HG03103 (cell line): ENCODE results near the gene CELSR1.
"Not testable (repeated sequence)": the region's sequence is repeated elsewhere in the genome, so short reads cannot be mapped to it uniquely, and the experiment has no call there.

Source experiments
- ATAC-seq: cut with Tn5 transposase; IDR thresholded peaks from one replicate; pipeline ENCODE4 v1.9.1; 2021; ENCODE audit warnings: low read depth; ENCODE audit not compliant: unreplicated experiment

The CELSR1 gene

DNA sequence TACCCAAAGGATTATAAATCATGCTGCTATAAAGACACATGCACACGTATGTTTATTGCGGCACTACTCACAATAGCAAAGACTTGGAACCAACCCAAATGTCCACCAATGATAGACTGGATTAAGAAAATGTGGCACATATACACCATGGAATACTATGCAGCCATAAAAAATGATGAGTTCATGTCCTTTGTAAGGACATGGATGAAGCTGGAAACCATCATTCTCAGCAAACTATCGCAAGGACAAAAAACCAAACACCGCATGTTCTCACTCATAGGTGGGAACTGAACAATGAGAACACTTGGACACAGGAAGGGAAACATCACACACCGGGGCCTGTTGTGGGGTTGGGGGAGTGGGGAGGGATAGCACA lies 21.3 kb downstream of the CELSR1 start:
- not testable (repeated sequence) for ATAC-seq

- no peak for ATAC-seq
Measured at GRCh38 chr22:46515208-46516111, 22.0 kb downstream of the CELSR1 start.

DNA sequence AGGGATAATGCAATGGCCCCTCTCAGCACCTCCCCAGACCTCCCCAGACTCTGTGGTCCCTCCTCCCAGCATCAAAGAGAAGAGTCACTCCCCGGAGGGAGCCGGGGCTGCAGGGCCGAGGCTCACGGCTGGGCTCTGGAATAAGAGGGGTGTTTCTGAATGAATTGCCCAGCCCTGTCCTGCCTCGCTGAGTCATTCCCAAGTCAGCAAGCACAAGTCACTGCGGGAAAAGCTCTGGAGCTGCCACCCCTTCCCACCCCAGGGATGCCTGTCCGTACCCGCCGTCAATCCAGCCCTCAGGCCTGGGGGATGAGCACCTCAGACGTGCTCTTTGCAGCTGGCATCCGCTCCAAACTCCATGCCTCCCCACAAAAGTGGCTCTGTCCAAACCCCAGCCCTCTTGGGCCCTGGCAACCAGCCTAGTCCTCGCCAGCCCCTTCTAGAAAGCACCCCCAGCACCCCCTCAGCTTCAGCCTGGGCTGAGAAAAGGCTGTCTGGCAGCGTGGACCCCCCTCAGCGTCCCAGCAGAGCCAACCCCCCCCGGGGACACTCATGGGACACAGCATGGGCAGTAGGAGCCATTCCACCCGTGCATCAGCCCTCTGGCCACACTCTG lies 22.7 kb downstream of the CELSR1 start:
- no peak for ATAC-seq

- no peak for ATAC-seq
Measured at GRCh38 chr22:46513908-46514550, 23.4 kb downstream of the CELSR1 start.

DNA sequence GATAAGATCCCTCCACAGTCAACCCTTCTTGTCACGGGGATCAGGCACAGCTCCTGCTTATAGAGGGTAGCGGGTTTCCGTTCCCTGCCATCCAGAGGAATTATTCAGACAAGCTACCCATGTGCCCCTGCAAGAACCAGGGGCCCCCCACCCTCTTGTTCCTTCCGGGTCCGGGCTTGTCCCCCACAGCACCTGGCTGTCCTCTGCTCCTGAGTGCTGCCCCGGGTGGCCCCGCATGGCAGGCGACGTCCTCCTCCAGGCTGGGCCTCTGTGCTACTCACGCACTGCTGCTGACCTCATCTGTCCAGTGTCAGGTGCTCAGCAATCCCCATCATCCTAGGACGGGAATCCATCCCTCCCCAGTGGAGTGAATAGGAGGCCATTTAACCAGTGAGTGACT lies 24.7 kb downstream of the CELSR1 start:
- ATAC-seq = no peak

GRCh38 chr22:46512039-46512370 lies 25.4 kb downstream of the CELSR1 start:
- ATAC-seq = no peak

DNA sequence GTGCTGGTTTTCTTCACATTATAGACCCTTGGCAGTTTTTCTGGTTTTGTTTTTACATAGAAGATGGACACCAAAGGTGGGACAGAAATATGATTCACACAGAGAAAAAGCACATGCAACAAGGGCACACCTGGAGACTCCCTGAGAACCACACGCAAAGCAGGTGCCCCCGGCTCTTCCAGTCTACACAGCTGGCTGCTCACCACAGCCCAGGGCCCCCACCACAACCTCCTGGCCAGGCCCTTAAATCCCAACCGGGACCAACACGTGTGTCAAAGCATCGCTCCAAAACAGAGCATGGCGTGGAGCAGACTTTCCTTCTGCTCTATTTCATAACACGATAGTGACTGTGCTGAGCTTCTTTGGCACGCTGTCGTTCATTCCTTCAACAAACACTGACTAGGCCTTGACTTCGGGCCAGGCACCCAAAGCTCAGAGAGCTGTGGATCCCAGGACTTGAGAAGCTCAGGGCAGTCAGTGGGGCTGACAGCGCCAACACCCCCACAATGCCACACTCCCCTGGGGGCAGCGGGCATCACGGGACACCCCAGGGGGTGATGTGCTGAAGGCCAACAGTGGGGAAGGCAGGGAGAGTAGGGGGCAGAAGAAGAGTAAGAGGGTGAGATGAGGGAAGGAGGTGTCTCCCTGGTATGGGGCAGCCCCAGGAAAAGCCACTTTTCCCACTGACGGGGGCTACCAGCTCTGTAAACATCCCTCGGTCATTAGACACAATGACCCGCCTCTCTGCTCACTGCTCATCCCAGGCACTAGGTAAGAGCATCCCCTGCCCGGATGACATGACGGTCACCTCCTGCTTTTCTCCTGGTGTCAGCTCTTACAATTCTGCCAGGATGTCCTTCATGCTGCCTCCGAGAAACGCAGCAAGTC lies 26.0 kb downstream of the CELSR1 start:
- ATAC-seq = no peak

DNA sequence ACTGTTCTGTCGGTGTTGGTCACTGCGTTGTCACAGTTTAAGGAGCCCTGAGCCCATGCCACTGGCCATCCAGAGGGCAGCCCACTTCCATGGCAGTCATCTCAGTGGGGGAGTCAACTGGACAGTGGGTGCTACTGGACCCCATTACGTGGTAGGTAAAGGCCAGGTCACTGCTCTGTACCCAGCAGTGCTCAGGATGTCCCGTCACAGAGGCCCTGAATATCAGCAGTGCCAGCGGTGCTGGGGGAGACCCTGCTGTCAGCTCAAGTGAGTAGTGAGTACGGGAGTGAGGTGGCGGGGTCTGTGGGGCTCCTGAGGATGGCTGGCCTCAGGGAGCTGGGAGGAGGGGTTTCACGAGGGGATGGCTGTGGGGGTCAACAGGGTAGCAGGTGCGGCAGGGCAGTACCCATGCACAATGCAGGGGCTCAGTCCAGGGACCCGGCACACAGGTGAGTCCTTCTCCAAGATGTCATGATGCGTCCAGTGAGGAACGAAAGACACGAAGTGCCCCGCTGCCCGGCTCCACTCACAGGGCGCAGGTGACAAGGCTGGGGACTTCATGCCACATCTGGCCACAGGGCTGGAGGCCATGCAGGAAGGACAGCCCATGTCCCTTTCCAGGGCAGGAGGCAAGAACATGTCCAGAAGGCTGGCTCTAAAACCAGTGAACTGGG lies 27.9 kb downstream of the CELSR1 start:
- no peak for ATAC-seq

DNA sequence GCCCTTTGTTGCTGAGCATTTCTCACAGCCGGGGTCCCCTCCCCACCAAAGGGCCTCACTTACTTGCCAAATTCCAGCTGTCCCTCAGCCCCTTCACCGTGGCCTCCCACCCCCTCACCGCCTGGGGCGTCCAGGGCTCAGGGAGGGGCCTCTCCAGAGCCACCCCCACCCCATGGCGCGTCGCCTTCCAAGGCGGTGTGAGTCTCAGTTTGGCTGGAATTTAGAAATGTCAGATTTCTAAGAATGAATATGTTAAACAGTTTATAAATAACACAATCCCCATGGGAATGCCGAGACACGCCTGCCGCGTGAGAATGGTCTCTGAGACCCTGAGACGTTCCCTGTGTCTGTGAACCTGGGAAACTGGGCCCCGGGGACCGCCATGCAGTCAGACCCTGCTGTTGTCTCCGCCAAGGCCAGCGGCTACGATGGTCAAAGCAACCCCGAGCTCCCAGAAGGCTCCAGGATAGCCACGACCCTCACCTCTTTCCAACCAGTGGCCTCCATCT lies 28.9 kb downstream of the CELSR1 start:
- ATAC-seq = no peak

DNA sequence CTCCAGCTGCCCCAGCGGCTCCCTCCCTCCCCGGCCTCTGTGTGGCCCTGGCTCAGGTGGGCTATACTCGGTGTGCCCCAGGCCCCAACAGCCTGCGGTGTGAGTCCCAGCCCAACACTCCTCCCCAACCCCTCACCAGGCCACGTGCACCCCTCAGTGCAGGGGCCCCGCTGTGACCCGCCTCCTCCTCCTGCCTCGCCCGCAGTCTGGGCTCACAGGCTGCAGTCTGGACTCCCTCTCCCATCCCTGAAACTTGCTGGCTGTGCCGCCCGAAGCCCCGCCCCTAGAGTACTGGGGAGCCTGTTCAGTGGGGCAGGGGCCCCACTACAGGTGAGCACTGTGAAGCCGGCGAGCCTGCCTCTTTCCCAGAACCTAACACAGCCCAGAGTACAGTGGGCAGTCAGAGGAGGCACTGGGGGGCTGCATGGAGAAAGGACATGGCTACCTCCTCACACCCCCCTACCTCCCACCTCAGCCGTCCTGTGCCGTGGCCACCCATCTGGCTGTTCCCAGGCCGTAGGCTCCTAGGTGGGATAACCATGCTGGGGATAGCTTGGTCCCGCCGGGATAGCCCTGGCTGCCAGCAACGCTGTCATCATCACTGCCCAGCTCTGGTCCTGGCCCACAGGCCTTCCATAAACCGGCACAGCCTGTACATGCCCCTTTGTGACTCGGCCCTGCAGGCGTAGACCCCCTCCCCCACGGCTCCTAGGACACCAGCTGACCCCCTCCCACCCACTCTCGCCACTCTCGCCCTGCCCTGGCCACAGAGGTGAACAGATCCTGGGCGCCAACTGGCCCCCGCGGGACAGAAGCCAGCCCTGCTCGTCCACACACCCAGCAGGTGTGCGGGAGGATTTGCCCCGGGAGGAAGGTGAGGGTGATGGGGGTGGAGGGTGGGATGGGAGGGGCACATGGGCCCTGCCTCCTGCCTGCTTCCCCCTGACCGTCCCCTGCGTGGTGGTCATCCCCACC lies 29.7 kb downstream of the CELSR1 start:
- ATAC-seq = no peak

- no peak for ATAC-seq
Measured at GRCh38 chr22:46504584-46504983, 32.8 kb downstream of the CELSR1 start.

DNA sequence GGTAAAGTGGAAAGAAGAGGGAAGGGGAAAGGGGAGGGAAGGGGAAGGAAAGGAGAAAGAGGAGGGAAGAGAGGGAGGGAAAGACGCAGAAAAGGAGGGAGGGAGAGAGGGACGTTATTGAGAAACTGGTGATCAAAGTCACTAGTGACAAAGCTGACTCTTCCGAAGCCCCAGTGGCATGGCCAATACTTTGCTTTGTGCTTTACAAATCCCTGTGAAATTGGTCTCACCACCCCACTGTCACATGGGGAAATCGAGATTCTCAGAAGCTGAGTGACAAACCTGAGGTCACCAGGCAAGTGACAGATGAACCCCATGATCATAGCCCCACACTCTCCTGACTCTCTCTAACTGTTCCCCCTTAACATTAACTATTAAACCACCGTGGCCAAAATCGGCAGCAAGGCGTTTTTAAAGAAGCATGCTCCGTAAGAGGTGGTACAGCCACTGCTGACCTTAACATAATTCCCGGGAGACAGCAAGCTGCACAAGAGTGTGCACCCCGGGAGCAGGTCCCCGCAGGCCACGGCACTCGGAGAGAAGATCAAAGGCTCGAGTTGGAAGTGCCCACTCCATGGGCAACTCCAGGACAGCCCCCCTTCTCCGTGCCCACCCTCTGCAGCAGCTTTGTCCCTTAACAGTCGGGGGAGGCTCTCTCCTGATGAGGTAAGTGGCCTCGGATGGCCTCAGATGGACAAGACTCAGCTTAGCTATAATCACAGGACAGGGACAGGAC lies 34.8 kb downstream of the CELSR1 start:
- ATAC-seq = no peak

DNA sequence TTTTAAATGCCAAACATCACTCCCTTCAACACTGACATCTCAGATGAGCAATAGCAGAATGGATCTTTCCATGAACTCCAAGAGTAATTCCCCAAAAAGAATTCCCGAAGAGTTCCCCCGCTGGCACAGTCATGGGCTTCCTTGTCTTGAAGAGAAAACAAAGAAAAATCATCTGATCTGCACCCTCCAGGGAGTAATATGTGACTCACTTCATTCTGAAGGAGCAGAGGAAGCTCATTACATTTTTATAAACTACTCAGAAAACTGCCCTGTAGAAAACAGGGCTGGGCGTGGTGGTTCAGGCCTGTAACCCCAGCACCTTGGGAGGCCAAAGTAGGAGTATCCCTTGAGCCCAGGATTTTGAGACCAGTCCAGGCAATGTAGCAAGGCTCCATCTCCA lies 35.7 kb downstream of the CELSR1 start:
- ATAC-seq = no peak

DNA sequence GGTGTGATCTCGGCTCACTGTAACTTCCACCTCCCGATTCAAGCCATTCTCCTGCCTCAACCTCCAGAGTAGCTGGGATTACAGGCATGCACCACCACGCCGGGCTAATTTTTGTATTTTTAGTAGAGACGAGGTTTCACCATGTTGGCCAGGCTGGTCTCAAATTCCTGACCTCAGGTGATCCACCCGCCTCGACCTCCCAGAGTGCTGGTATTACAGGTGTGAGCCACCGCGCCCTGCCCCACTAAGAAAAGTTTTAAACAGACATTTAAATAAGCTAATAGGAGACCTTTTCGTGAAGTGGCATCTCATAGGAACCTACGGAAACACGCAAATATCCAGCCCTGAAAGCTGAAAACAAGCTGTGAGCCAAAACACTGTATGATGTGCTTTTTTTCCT lies 36.2 kb downstream of the CELSR1 start:
- ATAC-seq = not testable (repeated sequence)

- no peak for ATAC-seq
Measured at GRCh38 chr22:46500201-46500600, 37.2 kb downstream of the CELSR1 start.

DNA sequence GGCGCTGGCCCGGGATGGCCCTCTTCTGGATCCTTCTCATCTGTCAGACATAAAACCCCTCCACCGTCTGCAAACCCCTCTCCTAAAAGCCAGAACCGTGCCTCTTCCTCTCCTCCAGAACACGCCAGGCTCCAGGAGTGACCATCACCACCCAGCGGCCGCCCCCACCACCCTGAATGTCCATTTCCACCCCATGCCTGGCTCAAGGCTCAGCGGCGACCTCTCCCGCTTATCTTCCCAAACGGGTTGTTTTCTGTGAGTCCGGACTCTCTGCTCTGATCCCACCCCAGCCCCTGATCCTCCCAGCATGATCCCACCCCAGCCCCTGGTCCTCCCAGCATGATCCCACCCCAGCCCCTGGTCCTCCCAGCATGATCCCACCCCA lies 37.6 kb downstream of the CELSR1 start:
- ATAC-seq = no peak

DNA sequence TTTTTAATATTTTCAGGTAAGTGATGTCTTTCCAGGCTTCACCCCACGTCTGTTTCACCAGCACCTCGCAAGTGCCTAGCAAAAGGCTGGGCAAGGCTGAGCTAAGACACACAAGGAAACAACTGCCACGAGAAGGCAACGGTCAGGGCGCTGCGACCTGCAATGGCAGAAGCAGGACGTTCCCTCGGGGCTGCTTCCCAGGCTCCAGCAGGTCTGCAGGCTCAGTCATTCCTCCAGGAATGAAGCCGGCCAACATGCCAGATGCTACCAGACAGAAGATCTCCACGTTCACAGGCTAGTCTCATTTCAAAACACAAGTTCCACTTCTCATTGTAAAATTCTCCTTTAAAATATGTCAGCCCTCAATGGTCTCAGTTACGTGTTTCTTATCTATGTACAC lies 45.5 kb downstream of the CELSR1 start:
- no peak for ATAC-seq

DNA sequence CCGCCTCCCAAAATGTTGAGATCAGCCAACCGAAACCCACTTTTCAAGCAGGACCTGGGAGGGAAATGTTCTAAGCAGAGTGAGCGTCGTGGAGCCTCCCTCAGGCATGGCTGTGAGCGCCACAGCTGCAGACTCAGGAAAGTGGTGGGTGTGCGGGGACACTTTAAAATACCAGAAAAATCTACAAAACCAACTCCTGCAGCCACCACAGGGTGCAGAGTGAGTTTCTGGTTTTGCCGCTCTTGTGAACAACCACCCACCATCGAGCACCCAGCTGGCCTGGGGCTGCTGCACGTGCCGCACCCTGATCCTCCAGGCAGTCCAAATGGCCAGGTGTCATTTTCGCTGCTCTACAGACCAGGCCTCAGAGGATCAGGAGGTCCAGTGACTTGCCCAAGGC lies 46.9 kb downstream of the CELSR1 start:
- ATAC-seq = no peak
